Measurements from ENCODE around the gene RSPH9.

RSPH9 gene, protein sequence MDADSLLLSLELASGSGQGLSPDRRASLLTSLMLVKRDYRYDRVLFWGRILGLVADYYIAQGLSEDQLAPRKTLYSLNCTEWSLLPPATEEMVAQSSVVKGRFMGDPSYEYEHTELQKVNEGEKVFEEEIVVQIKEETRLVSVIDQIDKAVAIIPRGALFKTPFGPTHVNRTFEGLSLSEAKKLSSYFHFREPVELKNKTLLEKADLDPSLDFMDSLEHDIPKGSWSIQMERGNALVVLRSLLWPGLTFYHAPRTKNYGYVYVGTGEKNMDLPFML

DNA sequence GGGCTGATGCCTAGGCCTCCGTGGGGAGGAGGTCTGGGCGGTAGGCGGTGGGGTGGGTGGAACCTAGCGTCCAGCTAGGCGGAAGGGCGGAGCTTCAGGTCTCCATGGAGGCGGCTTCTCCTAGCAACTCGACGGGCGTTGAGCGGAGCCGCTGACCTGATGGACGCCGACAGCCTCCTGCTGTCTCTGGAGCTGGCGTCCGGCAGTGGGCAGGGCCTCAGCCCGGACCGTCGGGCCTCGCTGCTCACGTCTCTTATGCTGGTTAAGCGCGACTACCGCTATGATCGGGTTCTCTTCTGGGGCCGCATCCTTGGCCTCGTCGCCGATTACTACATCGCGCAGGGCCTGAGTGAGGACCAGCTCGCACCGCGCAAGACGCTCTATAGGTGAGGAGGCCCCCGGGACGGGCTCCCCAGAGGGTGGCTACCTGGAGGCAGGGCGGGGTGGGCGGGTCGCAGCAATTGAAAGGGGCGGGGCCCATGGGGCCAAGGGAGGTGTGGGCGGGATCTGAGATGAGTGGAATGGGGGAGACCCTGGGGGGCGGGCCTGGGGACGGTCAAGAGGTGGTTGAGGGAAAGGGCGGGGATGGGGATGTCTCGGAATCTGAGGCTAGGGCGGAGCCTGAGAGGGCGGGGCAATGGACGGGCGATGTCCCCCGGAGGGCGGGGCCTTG lies at the start of gene RSPH9:
RSPH9 (plus strand) TSS at position 97 of the 673 bp plus-strand sequence; CDS start at position 160, 63 bp downstream.
- DNase-seq = no peak

DNA sequence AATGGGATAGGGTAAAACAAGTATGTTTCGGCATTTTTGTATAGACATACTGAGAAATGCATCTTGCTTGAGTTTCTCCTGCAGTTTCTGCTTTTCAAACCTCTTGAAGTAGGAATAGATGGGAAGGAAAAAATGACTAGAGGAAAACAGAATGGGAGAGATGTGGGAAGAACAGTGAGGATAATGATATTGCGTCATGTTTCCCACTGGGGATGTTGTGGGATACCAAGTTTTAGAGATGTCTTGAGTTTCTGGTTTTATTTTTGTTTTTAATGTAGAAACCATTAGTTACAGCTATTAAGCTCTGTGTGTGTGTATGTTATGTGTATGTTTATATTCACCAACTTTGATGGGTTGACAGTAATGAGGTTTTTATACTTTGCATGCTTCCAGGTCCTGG lies 44.2 kb upstream of the RSPH9 start:
- DNase-seq = no peak

DNA sequence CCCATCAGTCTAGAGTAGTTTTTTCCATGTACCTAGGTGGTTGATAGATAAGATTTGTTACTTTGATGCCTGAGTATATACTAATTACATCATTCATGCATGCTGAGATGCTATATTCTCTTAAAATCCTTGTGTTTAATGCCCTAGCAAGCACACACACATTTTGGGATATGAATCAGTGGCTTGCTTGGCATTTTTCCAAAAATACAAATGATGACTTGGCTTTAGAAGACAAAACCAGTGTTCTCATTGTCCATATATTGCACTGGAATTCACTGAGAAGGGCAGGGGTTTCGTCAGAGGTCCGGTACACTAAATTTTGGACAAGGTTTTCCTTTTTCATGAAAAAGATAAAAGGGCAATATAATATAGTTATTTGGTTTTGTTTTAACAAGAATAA lies 40.7 kb upstream of the RSPH9 start:
- DNase-seq = no peak

DNA sequence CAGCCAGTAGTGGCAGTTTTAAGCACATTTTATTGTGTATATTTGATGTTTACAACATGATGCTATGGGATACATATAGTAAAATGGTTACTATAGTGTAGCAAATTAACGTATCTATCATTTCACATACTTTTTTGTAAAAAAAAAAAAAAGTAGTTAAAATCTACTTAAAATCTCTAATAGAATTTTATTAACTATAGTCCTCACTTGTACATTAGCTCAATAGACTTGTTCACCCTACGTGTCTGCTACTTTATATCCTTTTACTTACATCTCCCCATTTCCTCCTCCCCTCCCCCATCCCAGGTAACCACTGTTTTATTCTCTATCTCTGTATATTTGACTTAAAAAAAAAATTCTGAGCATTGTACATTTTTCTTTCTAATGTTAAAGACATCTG lies 38.8 kb upstream of the RSPH9 start:
- no peak for DNase-seq

DNA sequence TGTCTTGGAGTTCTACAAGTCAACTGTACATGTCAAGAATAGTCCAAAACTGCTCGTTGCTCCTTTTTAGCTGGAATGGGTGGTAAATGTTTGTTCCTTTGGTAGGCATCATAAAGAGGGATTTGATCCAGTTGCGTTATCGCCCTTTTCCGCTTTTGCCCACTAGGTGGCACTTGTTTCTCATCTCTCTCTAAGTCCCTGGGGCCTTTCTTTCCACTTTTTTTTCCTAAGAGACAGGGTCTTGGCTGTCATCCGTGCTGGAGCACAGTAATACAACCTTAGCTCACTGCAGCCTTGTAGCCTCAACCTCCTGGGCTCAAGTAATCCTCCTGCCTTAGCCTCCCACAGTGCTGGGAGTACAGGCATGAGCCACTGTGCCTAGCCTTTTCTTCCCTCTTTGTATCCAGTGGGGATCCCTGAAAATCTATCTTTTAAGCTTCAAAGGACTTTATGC lies 36.5 kb upstream of the RSPH9 start:
- peak; percentile 12 for DNase-seq

DNA sequence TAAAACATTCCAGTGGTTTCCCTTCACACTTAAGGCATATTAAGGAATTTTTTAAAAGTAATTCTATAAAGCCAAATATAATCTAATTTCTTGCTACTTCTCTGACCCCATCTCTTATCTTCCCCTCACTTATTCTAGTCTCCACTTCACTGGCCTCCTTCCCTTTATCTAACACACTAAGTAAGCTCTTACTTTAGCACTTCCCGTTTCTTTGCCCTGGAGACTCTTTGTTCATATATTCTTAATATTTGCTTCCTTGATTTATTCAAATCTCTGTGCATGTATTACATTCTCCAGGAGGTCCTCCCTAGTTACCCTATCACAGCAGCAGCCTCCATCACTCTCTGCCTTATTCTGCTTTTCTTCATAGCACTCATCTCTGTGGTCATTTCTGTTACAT lies 36.0 kb upstream of the RSPH9 start:
- DNase-seq = no peak

DNA sequence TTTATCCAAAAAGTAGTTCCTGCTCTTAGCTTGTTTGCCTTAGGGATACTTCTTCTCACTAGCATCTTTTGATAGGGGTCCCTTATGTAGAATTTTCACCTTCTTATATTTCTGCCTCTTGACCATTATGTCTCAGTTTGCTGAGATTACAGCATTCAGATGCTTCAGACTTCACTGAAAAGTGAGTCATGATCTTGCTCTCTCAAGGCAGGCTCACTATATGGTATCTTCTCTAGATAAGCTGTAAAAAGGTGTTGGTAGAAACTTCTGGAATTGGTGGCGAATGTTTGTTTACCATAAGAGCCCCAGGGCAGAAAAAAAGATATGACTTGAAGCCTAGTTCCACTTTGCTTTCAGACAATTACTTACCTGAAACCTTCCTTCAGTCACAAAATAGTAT lies 35.4 kb upstream of the RSPH9 start:
- no peak for DNase-seq

DNA sequence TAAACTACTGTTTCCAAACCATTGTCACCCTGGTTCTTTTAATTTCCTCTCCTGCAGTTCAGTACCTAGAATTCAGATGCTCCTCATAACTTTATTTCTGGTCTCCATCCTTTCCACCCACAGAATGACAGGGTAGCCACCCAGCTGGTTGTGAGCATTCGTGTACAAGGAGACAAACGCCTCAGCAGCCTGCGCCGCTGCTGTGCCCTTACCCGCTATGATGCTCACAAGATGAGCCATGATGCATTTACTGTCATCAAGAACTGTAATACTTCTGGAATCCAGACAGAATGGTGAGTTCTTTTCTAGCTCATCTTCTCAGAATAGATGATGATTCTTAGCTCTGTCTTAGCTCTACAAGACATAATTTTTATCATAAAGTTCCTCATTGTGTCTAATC lies 34.4 kb upstream of the RSPH9 start:
- no peak for DNase-seq

DNA sequence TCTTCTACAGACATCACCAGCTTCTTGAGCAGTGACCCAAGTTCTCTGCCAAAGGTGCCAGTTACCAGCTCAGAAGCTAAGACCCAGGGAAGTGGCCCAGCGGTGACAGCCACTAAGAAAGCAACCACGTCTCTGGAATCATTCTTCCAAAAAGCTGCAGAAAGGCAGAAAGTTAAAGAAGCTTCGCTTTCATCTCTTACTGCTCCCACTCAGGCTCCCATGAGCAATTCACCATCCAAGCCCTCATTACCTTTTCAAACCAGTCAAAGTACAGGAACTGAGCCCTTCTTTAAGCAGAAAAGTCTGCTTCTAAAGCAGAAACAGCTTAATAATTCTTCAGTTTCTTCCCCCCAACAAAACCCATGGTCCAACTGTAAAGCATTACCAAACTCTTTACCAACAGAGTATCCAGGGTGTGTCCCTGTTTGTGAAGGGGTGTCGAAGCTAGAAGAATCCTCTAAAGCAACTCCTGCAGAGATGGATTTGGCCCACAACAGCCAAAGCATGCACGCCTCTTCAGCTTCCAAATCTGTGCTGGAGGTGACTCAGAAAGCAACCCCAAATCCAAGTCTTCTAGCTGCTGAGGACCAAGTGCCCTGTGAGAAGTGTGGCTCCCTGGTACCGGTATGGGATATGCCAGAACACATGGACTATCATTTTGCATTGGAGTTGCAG lies 31.0 kb upstream of the RSPH9 start:
- no peak for DNase-seq

DNA sequence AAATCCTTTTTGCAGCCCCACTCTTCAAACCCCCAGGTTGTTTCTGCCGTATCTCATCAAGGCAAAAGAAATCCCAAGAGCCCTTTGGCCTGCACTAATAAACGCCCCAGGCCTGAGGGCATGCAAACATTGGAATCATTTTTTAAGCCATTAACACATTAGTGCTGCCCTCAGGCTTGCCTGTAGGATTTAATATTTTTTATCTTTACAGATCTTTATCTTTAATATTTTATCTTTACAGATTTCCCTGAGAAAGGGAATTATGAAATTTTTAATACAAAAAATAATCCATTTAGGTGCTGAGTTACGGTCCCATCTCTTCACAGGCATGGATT lies 30.5 kb upstream of the RSPH9 start:
- no peak for DNase-seq

DNA sequence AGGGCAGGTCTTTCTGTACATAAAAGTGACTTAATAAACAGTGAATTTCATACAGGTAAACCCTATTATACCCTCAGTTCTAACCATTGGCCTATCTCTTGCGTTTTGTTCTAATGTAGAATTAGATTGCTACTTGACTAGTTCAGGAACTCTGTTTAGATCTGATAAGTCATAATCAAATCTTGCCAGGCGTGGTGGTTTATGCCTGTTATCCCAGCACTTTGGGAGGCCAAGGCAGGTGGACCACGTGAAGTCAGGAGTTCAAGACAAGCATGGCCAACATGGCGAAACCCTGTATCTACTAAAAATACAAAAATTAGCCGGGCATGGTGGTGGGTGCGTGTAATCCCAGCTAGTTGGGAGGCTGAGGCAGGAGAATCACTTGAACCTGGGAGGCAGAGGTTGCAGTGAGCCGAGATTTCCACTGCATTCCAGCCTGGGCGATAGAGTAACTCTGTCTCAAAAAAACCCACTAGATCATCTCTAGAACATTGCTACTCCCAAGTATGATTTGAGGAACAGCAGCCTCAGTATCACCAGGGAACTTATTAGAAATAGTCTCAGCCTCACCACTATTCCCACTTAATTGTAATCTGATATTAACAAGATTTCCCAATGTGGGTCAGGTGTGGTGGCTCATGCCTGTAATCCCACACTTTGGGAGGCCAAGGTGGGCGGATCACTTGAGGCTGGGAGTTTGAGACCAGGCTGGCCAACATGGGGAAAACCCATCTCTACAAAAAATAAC lies 27.9 kb upstream of the RSPH9 start:
- DNase-seq = no peak

DNA sequence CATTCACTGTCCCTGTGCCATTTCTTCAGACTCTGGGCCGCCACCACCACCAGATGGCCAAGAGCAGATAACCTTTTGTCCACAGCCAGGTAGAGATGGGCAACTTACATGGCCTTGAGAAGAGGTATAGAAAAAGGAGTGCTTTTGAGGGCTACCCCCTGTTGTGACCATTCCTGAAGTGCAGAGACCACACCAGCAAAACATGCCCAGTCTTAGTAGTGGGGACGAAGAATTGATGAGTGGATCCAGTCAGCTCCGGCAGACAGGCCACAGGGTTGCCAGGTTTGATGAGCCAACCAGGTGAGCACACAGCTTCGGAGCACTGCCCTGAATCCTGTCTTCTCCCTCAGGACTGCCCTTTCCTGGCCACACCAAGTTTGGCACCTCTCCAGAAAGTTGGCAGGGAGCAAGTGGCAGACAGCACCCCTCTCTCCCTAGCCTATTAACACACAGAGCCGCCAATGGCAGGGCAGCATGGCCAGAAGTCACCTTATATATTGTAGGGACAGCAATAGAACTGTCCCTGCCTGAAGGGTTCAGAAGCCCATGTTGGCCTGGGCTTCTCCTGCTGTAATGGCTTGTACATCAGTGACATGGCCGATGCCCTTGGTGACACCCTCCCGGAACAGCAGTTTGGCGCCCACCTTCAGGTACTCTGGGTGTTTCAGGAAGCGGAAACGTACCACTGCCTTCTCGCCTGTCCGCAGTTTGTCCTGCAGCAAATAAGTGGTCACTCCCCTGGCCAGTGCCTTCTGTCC lies 23.6 kb upstream of the RSPH9 start:
- no peak for DNase-seq

DNA sequence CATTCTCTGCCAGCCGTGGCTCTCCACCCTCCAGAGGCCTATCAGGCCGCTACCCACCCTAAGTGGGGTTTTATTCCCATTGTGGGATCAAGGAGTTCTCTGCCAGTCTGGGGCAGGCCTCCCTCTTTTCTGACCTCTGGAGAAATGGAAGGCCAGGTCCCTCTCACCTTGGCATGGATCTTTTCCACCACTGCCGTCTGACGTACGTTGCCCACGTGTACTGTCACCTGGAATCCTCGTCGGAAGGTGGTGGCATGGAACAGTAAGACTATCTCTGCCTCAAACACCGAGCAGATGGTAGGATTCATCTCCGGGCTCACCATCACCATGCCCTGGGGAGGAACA lies 23.0 kb upstream of the RSPH9 start:
- DNase-seq = no peak

DNA sequence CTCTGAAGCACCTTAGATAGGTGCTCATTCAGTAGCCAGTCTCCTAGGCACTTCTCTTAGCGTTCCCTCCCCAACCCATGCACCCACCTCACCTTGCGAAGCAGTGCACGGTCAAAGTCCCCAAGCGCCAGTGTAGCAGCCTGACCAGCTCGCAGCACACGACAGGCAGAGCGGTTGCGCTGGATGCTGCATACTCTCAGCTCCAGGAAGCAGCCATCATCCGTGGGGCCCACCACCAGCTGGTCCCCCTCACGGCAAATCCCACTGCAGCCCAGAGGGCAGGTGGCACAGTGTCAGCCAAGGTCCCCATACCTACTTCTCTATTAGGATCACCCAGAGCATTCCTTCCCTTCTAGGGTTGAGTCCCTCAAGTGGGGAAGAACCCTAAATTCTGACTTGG lies 22.3 kb upstream of the RSPH9 start:
- DNase-seq = no peak

DNA sequence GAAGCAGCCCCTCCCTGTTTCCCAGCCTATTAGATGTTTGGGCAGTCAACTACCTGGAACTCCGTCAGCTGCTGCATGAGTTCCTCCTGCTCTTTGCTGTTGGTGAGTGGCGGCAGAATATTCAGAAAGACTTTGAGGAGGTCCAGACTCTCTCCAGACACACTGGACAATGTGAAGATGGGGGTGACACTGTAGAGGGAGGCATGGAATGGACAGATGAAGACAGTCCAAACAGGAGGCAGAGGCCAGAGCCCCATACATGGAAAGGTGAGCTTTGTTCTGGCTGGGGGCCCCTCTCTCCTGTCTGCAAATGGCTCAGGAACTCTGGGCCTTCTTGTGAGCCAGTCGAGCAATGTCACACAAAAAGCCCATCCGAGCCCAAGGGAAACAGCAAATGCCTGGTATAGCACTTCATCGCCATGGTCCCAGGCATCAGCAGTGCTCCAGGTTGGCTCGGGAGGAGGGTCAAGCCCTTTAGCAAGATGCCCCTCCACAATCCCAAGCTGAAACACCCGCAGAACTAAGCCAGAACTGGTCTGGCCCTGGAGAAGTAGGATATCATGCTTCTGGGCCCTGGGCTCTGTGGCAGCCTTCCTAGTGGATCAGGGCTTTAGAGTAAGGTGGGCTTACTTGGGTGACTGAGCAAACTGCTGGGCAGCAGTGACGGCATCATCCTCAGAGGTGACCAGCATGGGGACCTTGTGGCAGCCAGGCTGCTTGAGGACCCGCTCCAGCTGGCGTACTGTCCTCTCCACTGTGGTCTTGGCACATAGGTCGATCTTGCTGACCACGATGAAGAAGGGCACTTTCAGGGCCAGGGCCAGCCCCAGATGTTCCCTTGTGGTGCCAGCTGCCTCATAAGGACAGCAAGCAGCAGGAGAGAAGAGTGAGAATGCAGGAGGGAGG lies 20.7 kb upstream of the RSPH9 start:
- no peak for DNase-seq

DNA sequence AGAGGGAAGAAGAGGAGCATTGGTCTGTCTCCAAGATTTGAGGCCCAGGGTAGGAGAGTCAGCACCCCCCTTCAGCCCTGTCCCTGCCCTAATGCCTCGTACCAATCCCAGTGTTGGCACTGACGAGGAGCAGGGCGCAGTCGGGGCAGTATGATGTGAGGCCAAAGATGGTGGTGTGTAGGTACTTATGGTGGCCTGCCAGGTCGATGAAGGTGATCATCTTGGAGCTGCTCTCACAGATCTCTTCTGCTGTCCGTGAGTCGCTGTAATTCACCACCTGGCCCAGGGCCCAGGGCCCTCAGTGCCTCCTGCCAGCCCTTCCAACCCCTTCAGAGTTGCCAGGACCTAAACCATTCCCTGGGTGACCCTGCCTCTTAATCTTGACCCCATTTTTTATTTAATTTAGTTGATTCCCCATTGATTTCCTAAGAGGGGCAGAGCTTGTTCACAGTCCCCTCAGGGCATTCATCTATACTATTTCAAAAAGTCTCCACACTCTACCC lies 20.0 kb upstream of the RSPH9 start:
- DNase-seq = no peak

DNA sequence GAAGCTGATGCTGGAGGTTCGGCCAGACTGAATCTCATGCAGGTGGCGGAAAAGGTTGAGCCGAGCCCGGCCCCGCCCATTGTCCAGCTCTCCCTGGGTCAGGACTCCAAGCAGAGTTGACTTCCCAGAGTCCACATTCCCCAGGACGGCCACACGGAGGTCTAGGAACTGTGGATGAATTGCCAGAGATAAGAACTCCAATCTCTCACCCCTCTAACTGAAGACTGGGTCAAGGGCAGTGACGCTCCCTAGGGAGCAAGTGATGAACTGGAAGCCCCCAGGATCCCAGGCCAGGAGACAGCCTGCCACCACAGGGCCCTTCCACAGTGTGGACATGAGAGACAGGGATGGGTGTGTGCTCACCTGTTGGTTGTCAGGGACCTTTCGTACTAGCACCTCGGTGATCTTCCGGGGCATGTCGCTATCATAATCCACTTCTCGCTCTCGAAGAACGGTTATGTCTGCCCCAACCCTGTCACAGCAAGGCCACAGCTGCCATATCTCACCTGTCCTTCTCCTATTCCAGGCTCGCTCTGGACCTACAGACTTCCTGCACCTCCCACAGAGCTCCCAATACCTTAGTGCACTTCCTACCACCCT lies 19.3 kb upstream of the RSPH9 start:
- no peak for DNase-seq

DNA sequence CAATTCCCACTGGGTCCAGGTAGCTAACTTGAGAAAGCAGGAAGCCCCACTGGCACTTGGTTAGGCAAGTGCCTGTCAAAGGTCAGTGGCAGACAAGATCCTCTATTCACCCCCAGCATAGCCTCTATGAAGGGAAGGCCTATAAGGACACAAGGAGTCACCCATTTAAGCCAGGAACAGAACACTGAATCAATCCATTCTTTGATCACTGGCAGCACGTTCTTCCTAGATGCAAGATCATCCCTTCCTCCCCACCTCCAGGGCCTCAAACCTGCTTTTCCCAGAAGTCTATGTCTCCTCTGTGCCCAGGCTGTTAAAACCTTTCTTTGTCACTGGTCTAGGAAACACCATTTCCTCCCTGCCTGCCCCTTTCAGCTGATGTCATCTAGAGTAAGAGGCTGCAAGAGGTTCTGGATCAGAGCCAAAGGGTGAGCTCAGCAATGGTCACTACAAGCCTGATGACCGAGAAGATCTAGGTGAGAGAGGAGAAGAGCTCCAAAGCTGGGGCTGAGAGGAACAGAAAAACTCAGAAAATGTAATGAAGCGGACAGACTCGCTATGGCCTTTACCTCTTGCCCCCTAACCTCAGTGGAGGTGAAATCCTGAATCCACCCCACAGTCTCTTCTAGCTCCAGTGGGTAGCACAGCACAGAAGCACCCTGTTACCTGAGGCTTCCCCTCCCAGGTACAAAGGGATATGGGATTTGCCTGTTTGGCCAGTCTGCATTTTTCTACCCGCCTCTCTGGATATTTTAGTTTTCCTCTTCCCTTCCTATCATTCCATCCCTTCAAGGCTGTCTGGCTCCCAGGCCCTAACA lies 17.6 kb upstream of the RSPH9 start:
- peak; percentile 10 for DNase-seq

DNA sequence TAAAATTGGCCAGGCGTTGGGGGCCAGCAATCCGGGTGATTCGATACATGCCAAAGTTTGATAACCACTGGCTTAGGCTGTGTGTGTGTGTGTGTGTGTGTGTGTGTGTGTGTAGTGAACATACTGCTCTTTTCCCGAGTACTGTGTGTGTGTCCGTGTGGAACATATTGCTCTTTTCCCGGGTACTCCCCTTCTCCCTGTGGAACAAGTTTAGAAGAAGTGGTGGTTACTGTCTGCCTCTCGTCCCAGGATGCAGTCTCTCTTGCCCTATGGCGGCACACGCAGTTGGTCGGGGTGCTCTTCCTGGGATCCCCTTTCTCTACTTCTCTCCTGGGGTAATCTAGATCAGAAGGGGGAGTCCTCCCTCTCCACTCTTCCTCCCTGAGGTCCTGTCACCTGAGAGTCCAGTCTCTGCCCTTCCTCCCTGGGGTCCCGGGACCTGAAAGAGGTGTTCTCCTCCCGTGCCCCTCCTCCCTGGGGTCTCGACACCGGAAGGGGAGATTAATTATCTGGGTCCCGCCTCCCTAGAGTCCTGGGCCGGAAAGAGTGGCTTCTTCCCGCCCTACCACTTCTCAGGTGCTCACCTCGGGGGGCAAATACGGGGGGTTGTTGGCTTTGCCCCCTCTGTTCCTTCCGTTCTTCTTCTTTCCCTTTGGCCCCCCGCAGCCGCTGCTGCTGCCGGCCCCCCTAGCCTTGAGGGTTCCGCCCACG lies 16.3 kb upstream of the RSPH9 start:
- DNase-seq = no peak

DNA sequence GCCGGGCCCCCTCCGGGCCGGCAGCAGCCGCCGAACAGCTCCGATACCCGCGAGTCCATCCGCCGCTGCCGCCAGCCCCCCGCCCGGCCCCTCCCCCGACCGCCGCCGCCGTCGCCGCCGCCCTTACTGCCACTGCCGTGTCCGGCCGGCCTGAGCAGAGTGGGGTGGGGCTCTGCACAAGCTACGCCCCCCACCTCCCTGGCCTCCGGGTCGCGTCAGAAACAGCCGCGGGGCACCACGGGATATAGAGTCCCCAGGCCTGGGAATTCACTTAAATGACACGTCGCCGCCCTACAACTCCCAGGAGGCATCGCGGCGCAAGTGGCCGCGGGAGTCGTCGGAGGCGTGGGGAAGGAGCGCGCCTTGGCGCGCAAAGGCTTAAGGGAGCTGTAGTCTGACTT lies 15.7 kb upstream of the RSPH9 start, which contains the start of gene GTPBP2:
GTPBP2 (minus strand) TSS at position 161 of the 401 bp plus-strand sequence; CDS start at position 59, 102 bp downstream.
- peak; percentile 77 for DNase-seq
